Neural cell (in vitro differentiated cells): ENCODE results near the gene CIZ1. TPM values are rescaled to one million over a fixed set of nuclear protein-coding genes. Genes with fewer than 3 reads are reported as not detected.

Experiments
- H2AFZ ChIP-seq: fragments of 200-600, 300-800 bp; sonication (generic), shearing (Covaris generic); 2 replicates; pipeline ENCODE4 v1.6.0; 2014; ENCODE audit warnings: low read depth, mild to moderate bottlenecking, antibody characterized with exemption, low read length, moderate library complexity
- H3F3A ChIP-seq: fragments of 200-600 bp; shearing (Covaris generic); 2 replicates; pipeline ENCODE4 v1.6.1; 2016; ENCODE audit warnings: mild to moderate bottlenecking, moderate library complexity, mixed read lengths, antibody characterized with exemption, low read length; ENCODE audit not compliant: insufficient read depth, poor library complexity, severe bottlenecking
- H3K27ac ChIP-seq: fragments of 200-600, 300-800 bp; sonication (generic), shearing (Covaris generic); 2 replicates; pipeline ENCODE4 v1.5.1; 2014; ENCODE audit warnings: mild to moderate bottlenecking, low read length, moderate library complexity
- H3K27me3 ChIP-seq: fragments of 300-800, 200-600 bp; sonication (generic), shearing (Covaris generic); 2 replicates; pipeline ENCODE4 v1.6.0; 2014; ENCODE audit warnings: mild to moderate bottlenecking, low read depth, low read length, moderate library complexity; ENCODE audit not compliant: insufficient read depth
- H3K36me3 ChIP-seq: fragments of 300-800, 200-600 bp; sonication (generic), shearing (Covaris generic); 2 replicates; pipeline ENCODE4 v1.5.1; 2014; ENCODE audit warnings: mild to moderate bottlenecking, antibody characterized with exemption, low read length, moderate library complexity; ENCODE audit not compliant: insufficient read depth
- H3K4me2 ChIP-seq: fragments of 300-800, 200-600 bp; sonication (generic), shearing (Covaris generic); 2 replicates; pipeline ENCODE4 v1.6.0; 2014; ENCODE audit warnings: mild to moderate bottlenecking, low read length
- H3K4me3 ChIP-seq: fragments of 300-800, 200-600 bp; sonication (generic), shearing (Covaris generic); 2 replicates; pipeline ENCODE4 v1.5.1; 2014; ENCODE audit warnings: mild to moderate bottlenecking, low read length, moderate library complexity
- H3K79me2 ChIP-seq: fragments of 200-600 bp; shearing (Covaris generic); replicated peaks from 2 replicates; pipeline ENCODE4 v1.6.0; 2014; ENCODE audit warnings: mild to moderate bottlenecking, low read length, moderate library complexity; ENCODE audit not compliant: insufficient read depth
- H3K9ac ChIP-seq: fragments of 300-800, 200-600 bp; sonication (generic), shearing (Covaris generic); 2 replicates; pipeline ENCODE4 v1.6.1; 2016; ENCODE audit warnings: mild to moderate bottlenecking, low read length, mixed read lengths
- H3K9me2 ChIP-seq: fragments of 200-600 bp; shearing (Covaris generic); 2 replicates; pipeline ENCODE4 v1.6.1; 2016; ENCODE audit warnings: mild to moderate bottlenecking, low read length, mixed read lengths; ENCODE audit not compliant: insufficient read depth
- H3K9me3 ChIP-seq: fragments of 200-600, 300-800 bp; sonication (generic), shearing (Covaris generic); 2 replicates; pipeline ENCODE4 v1.6.1; 2016; ENCODE audit warnings: mild to moderate bottlenecking, mixed run types, low read length, moderate library complexity, mixed read lengths
- H4K20me1 ChIP-seq: fragments of 200-600 bp; shearing (Covaris generic); 2 replicates; pipeline ENCODE4 v1.6.1; 2016; ENCODE audit warnings: mild to moderate bottlenecking, mixed run types; ENCODE audit not compliant: insufficient read depth
- EP300 ChIP-seq: fragments of 450-650 bp; conservative IDR thresholded peaks from 2 replicates; pipeline ENCODE4 v1.6.1; 2014; ENCODE audit warnings: antibody characterized with exemption, mild to moderate bottlenecking, moderate library complexity; ENCODE audit not compliant: poor library complexity, severe bottlenecking
- EZH2 ChIP-seq: fragments of 200-600, 300-800 bp; shearing (Covaris generic), sonication (generic); IDR thresholded peaks from 2 replicates; pipeline ENCODE4 v1.6.1; 2014; ENCODE audit warnings: antibody characterized with exemption, low read length, borderline replicate concordance, mild to moderate bottlenecking; ENCODE audit not compliant: insufficient read depth, poor library complexity, severe bottlenecking
- MXI1 ChIP-seq: fragments of 450-650 bp; conservative IDR thresholded peaks from 2 replicates; pipeline ENCODE4 v1.6.1; 2014; ENCODE audit warnings: antibody characterized with exemption, mild to moderate bottlenecking; ENCODE audit not compliant: poor library complexity, severe bottlenecking
- POLR2AphosphoS5 ChIP-seq: IDR thresholded peaks from 2 replicates; pipeline ENCODE4 v1.6.1; 2012
- RAD21 ChIP-seq: fragments of 450-650 bp; conservative IDR thresholded peaks from 2 replicates; pipeline ENCODE4 v1.6.1; 2014; ENCODE audit warnings: antibody characterized with exemption, mild to moderate bottlenecking, moderate library complexity
- SMC3 ChIP-seq: fragments of 450-650 bp; conservative IDR thresholded peaks from 2 replicates; pipeline ENCODE4 v1.6.1; 2014; ENCODE audit warnings: antibody characterized with exemption, mild to moderate bottlenecking, moderate library complexity; ENCODE audit not compliant: poor library complexity
- TAF1 ChIP-seq: IDR thresholded peaks from 2 replicates; pipeline ENCODE4 v1.6.1; 2012; ENCODE audit warnings: low read depth
- polyA plus RNA-seq: library from polyadenylated mRNA; depleted of rRNA; stranded (reverse); fragments of >200 nt; gene quantifications from 2 replicates; pipeline ENCODE4 v1.2.3, GENCODE V29; 2014
- TF ChIP-seq, protein P1 (sequence below): fragments of 450-650 bp; IDR thresholded peaks from 2 replicates; pipeline ENCODE4 v1.5.1; 2014; ENCODE audit warnings: antibody characterized with exemption, mild to moderate bottlenecking, moderate library complexity; ENCODE audit not compliant: poor library complexity, severe bottlenecking
- TF ChIP-seq, protein P2 (sequence below): IDR thresholded peaks from 2 replicates; pipeline ENCODE4 v1.6.1; 2012; ENCODE audit warnings: borderline replicate concordance

Gene CIZ1
- polyA plus RNA-seq, 1 donor from 2014 or later = 25.6 TPM

GRCh38 chr9:128148509-128149000 lies 42.8 kb downstream of the CIZ1 start:
- Histone ChIP-seq H3K36me3 (no peaks in the 10 kb centered on the region), H4K20me1 (no peaks in the 10 kb centered on the region), H3F3A (no peaks in the 10 kb centered on the region)

DNA sequence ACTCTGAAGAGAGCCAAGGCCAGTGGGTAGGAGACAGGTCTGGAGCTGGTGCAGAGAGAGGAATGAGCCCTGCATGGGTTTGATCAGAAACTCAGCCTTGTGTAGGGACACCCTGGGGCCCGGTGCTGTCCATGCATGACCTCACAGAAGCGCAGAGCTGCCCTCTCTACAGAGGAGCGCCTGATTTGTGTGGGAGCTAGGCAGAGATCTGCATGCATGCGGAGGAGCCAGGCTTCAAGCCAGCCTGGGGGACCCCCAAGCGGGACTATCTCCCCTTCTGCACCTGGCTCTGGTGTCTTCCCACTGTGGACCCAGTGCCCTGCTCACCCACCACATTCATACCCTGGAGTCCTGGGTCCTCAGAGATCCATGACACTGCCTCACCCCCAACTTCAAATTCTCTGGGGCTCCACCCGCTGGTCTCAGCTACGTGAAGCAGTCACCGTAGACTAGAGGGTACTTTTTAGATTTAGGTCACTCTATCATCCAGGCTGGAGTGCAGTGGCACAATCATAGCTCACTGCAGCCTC lies 44.7 kb downstream of the CIZ1 start:
- TF ChIP-seq TAF1 = no peak
- no peak for TF ChIP-seq MXI1
- TF ChIP-seq POLR2AphosphoS5 = no peak
- TF ChIP-seq, protein P1, sequence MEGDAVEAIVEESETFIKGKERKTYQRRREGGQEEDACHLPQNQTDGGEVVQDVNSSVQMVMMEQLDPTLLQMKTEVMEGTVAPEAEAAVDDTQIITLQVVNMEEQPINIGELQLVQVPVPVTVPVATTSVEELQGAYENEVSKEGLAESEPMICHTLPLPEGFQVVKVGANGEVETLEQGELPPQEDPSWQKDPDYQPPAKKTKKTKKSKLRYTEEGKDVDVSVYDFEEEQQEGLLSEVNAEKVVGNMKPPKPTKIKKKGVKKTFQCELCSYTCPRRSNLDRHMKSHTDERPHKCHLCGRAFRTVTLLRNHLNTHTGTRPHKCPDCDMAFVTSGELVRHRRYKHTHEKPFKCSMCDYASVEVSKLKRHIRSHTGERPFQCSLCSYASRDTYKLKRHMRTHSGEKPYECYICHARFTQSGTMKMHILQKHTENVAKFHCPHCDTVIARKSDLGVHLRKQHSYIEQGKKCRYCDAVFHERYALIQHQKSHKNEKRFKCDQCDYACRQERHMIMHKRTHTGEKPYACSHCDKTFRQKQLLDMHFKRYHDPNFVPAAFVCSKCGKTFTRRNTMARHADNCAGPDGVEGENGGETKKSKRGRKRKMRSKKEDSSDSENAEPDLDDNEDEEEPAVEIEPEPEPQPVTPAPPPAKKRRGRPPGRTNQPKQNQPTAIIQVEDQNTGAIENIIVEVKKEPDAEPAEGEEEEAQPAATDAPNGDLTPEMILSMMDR = no peak
- no peak for TF ChIP-seq EP300
- TF ChIP-seq RAD21 = no peak
- TF ChIP-seq, protein P2, sequence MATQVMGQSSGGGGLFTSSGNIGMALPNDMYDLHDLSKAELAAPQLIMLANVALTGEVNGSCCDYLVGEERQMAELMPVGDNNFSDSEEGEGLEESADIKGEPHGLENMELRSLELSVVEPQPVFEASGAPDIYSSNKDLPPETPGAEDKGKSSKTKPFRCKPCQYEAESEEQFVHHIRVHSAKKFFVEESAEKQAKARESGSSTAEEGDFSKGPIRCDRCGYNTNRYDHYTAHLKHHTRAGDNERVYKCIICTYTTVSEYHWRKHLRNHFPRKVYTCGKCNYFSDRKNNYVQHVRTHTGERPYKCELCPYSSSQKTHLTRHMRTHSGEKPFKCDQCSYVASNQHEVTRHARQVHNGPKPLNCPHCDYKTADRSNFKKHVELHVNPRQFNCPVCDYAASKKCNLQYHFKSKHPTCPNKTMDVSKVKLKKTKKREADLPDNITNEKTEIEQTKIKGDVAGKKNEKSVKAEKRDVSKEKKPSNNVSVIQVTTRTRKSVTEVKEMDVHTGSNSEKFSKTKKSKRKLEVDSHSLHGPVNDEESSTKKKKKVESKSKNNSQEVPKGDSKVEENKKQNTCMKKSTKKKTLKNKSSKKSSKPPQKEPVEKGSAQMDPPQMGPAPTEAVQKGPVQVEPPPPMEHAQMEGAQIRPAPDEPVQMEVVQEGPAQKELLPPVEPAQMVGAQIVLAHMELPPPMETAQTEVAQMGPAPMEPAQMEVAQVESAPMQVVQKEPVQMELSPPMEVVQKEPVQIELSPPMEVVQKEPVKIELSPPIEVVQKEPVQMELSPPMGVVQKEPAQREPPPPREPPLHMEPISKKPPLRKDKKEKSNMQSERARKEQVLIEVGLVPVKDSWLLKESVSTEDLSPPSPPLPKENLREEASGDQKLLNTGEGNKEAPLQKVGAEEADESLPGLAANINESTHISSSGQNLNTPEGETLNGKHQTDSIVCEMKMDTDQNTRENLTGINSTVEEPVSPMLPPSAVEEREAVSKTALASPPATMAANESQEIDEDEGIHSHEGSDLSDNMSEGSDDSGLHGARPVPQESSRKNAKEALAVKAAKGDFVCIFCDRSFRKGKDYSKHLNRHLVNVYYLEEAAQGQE = no peak
- no peak for TF ChIP-seq SMC3
- TF ChIP-seq EZH2 = no peak
- no peak overlapping the region for H3K27ac ChIP-seq
- no peaks in the 10 kb centered on the region for H3K9me3 ChIP-seq
- H3F3A ChIP-seq = no peaks in the 10 kb centered on the region
- no peak overlapping the region for H3K4me3 ChIP-seq
- no peaks in the 10 kb centered on the region for H3K9me2 ChIP-seq
- H3K79me2 ChIP-seq = no peaks in the 10 kb centered on the region
- no peaks in the 10 kb centered on the region for H3K27me3 ChIP-seq
- no peaks in the 10 kb centered on the region for H3K36me3 ChIP-seq
- H2AFZ ChIP-seq = no peak overlapping the region
- no peaks in the 10 kb centered on the region for H4K20me1 ChIP-seq
- H3K9ac ChIP-seq = no peak overlapping the region
- no peak overlapping the region for H3K4me2 ChIP-seq

More at GRCh38 chr9:128148509-128149000, 42.8 kb downstream of the CIZ1 start:
- Histone ChIP-seq H3K9me2 (no peaks in the 10 kb centered on the region), H3K4me3 (no peak overlapping the region), H3K79me2 (no peaks in the 10 kb centered on the region), H3K27me3 (no peaks in the 10 kb centered on the region), H3K9ac (no peak overlapping the region), H2AFZ (no peak overlapping the region), H3K27ac (no peak overlapping the region), H3K4me2 (no peak overlapping the region), H3K9me3 (no peaks in the 10 kb centered on the region)
- TF ChIP-seq POLR2AphosphoS5 (no peak), MXI1 (no peak), SMC3 (no peak), EP300 (no peak), EZH2 (no peak), RAD21 (no peak), TAF1 (no peak)
- TF ChIP-seq, protein P1 = no peak
- TF ChIP-seq, protein P2 = no peak
